Occipital lobe (tissue), 2 donors: ENCODE results near the gene GALNS. TPM values are rescaled to one million over a fixed set of nuclear protein-coding genes. Genes with fewer than 3 reads are reported as not detected.
"Not testable (repeated sequence)": the region's sequence is repeated elsewhere in the genome, so short reads cannot be mapped to it uniquely, and the experiment has no call there.

Source experiments
- DNase-seq: peaks from one replicate; lab custom pipeline; 2025; lab: John Stamatoyannopoulos, UW
- total RNA-seq: library from RNA; depleted of rRNA; stranded (reverse); fragments of >200 nt; gene quantifications from one replicate; pipeline ENCODE4 v1.2.3, GENCODE V29; 2014

GALNS gene
- total RNA-seq, 1 donor from 2014 or later: 6.6 TPM

GRCh38 chr16:88784074-88784855 lies 72.5 kb downstream of the GALNS start:
- DNase-seq: no peak

DNA sequence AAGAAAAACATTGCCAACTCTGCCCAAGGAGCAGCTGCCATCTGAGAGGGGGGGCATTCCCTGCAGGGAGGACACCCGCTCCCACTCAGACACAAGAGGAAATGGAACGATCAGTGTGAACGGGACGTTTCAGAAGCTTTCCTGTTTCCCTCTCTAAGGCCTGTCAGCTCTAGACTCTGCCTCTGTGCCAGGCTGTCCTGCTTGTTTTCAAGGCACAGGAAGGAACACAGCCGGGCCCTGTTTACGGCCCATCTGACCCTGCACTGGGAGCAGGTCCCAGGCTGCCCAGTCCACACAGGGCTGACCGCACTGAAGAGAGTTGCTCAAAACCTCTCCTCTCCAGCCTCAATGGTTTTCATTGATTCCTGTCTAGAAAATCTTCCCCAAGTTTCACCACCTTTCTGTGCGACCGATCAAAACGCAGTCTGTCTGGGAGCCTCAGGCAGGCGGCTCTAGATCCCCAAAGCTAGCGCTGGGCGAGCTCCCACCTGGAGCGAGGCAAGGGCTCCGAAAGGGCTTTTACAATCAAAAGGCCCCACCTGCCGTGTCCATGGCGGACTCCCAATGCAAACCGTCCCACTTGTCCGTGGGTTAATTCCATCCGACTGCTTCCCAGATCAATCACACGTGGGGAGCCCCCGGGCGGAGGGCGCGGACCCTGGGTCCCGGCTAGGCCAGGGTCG lies 73.2 kb downstream of the GALNS start:
- no peak for DNase-seq

DNA sequence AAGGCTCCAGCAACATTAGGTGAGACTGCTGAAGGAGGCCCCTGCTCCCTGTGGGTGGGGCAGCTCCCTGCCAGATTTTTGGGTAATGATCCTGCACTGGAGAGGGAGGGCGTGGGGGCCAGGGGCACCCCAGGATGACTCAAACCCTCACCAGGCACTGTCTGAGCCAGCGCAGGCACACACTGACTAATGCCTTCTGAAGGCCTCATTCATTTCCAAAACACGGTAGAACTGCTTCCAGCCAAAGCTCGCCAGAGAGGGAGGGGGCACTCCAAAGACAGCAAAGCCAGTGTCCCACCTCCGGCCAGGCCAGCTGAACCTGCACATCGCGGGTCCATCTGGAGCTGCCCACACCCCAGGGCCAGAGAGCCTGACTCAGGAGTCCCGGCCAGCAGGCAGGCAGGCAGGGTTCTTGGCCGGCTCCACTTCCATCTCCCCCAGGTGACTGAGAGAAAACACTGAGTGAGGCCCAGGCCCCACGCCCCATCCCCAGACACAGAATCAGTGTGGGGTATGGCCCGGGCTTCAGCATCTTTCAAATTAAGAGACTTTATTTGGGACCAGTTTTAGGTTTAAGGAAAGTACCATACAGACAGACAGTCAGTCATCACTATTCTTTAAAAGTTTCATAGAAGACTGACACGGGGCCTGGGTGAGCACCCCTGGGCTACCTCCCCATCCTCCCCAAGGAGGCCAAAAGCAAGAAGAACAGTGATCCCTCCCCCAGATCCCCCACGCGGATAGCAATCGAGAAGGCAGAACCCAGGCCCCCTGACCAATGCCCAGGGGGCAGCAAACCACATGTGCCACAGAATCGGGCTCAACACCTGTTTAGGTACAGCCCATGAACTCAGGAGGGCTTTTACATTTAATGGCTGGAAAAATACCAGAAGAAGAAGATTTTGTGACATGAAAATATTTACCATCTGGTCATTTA lies 74.0 kb downstream of the GALNS start:
- peak; percentile 34 for DNase-seq

DNA sequence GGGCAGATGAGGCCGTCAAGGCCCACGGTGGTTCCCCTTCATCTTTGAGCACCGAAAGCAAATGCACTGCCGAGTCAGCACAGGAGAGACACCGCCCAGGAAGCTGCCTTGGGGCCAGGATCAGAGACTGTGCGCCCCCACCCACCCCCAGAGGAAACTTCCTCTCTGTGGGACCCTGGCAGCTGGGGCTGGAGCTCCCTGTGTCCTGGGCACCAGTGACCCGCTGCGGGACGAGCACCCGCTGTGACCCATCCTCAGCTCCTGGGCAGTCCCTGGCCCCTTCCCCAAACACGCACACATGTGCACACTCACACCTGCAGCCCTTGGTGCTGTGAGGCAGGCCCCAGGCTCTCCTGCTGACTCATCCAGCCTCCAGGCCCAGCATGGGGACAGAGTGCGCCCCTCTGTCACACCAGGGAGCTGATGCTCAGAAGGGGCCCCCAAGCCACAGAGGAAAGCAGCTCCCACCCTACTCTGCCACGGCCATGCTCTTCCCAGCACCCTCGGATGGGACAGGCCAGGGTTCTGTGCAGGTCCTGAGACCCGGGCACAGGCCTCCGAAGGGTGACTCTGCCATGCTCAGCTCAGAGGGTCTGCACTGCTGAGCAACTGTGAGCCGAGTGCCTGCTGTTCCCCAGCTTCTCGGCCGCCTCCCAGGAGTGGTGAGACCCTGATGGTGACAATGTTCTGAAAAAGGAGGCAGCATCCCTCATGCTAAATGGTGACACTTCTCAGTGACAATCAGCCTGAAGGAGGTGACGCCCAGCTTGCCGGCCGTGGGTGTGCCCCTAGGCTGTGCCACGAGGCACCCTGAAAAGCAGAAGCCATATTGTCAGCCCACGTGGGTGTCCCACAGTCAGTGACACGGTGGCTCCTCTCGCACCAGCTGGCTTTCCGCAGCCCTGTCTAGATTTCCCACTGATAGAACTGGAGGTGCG lies 75.3 kb downstream of the GALNS start:
- no peak for DNase-seq

GRCh38 chr16:88780142-88781062 lies 76.3 kb downstream of the GALNS start:
- no peak for DNase-seq

DNA sequence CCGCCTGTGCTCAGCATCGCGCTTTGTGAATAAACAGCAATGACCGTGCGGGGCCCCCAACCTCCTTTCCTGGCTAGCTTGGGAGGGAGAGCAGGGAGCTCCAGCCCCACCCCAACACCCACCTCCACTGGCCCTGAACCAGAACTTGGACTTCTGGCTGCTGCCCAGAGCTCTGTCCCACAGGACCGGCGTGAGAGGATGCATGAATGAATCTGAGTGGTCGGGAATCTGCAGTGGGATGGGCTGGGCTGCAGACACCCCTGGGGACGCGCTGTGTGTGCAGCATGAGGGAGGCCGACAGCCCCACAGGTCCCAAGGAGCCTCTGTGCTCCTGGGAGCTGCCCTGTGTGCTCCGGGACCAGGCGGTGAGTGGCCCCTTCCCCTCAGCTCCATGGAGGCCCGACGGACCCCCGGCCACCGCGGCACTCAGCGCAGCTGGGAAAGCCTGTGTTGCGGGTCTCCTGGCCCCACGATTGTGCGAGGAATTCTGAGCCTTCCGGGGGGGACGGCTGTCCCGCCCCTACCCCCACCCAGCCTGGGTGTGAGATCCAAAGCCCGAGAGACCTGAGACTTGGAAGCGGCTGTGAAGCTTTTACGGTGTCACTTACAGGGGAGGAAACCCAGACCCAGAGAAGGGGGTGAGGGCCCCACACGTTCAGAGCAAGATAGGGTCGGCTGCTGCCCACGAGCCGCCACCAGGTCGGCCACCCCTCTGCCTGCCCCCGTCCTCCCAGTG lies 77.2 kb downstream of the GALNS start:
- DNase-seq: no peak

- no peak for DNase-seq
Measured at GRCh38 chr16:88778541-88779065, 78.1 kb downstream of the GALNS start.

- DNase-seq: no peak
Measured at GRCh38 chr16:88778271-88778525, 78.5 kb downstream of the GALNS start.

DNA sequence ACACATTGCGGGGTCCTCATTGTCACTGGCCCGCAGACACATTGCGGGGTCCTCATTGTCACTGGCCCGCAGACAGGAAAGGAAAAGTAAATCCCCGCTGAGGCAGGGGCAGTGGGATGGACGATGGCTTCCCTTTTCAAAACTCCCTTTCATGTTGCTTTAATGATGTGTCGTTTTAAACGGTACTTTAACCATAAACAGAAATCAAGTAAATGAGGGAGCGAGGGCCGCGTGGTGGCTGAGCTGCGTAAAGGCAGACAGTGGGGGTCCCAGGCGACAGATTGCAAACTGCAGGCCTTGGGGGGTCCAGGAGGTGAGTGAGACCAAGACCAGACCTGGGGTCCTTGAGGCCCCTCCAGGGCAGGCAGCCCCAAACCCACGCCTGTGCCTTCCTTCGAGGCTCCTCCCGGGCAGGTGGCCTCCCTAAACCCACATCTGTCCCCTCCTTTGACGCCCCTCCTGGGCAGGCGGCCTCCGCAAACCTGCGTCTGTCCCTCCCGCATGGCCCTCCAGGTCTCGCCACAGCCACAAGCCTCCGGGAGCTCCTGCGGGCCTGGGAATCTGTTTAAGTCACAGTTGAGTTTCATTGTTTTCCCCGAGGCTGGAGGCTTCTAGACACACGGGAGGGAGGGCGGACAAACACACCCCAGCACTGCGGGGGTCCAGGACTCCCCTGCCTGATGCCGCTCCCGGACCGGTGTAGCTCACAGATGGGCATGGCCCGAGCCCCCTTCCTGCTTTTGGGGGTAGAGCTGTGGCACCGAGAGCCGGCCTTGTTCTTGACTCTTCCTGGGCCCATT lies 79.1 kb downstream of the GALNS start:
- no peak for DNase-seq

DNA sequence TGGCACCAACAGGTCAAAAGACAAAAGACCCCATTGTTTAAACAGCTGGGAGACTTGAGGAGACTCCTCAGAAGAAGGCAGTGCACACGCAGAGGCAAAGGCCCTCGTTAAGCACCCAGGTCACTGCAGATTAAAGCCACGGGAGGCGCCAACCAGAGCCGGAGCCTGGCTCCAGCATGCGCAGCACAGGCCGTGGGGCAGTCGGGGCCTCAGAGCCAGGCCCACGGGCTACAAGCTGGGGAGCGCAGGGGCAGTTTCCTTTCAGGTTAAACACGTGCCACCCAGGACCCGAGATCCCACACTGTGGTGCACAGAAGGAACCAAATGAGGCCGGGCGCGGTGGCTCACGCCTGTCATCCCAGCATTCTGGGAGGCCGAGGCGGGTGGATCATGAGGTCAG lies 80.9 kb downstream of the GALNS start:
- no peak for DNase-seq

- DNase-seq: no peak
Measured at GRCh38 chr16:88774544-88775393, 82.0 kb downstream of the GALNS start.

GRCh38 chr16:88773812-88774291 lies 82.9 kb downstream of the GALNS start:
- DNase-seq: no peak

DNA sequence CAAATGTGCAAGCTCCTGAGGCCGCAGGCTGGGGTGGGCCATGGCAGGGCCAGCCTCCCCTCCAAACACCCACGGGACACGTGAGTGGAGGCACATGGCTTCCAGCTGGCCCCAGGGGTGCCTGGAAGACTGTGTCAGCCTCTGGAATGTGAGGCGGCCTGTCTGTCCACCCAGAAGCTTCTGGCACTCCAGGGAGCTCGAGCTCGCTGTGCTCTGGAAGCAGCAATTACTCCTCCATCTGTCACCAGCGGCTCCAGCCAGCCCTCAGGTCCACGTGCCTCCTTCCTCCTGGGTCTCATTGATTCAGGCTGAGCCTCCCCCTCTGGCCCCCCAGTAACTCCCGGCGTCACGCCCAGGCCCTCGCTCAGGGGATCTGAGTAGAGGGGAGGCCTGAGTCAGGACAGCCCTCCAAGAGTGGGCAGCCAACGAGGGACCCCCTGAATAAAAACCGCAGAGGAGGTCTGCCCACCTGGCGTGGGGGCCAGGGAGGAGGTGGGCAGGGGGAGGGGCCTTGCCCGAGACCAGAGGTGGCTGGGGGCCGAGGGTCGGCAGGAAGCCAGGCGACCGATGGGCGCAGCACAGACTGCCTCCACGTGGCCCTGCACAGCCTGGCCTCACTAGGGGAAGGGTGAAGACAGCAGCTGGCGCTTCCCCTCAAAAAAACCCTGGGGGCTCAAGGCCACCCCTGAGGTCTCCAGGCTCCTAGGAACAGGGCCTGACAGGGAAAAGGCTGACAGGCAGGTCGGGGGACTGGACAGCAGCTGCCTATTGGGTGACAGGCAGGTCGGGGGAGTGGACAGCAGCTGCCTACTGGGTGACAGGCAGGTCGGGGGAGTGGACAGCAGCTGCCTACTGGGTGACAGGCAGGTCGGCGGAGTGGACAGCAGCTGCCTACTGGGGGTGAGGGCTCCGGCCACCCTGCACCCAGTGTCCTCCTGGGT lies 83.6 kb downstream of the GALNS start:
- DNase-seq: no peak

DNA sequence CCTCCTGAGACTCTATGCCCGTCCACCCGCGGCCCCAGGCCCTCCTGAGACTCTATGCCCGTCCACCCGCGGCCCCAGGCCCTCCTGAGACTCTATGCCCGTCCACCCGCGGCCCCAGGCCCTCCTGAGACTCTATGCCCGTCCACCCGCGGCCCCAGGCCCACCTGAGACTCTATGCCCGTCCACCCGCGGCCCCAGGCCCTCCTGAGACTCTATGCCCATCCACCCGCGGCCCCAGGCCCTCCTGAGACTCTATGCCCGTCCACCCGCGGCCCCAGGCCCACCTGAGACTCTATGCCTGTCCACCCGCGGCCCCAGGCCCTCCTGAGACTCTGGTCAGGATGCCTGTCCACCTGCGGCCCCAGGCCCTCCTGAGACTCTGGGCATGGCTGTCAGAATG lies 85.0 kb downstream of the GALNS start:
- not testable (repeated sequence) for DNase-seq

GRCh38 chr16:88771294-88771772 lies 85.4 kb downstream of the GALNS start:
- DNase-seq: no peak
